K562 (cell line): ENCODE measurements around the gene CELA3B. TPM values are rescaled to one million over a fixed set of nuclear protein-coding genes. Genes with fewer than 3 reads are reported as not detected.
A peak's percentile ranks its signal among the peaks of the same experiment; 100 is the strongest.

Experiments
- ATAC-seq: fragments of 200-7000 bp; cut with Tn5 transposase; 3 replicates; pipeline ENCODE4 v1.9.1; 2020; ENCODE audit warnings: moderate library complexity
- BruUV-seq: library from RNA; stranded (reverse); fragments of 400-500 nt; replicated peaks from 2 replicates; lab custom pipeline; 2021; lab: Mats Ljungman, UMichigan
- CTCF ChIA-PET: fragments of 300-600 bp; formaldehyde crosslinking; extraction: SDS; loops from one replicate; lab custom pipeline; 2021; ENCODE audit warnings: low intra/inter-chr PET ratio; lab: Yijun Ruan, JAX
- POLR2A ChIA-PET: fragments of 300-600, 350-650 bp; sonication (Branson Sonifier 250); formaldehyde crosslinking; extraction: SDS; loops from one replicate; lab custom pipeline; 2021; ENCODE audit warnings: antibody characterized with exemption, inconsistent platforms; lab: Yijun Ruan, JAX
- DNase-seq, 4 experiments: peaks; one replicate each; pipeline versions ENCODE4 v3.0.0 to v3.0.0-alpha.2; 2011 to 2018; ENCODE audit warnings: low spot score in 3 of 4, mixed read lengths in 3 of 4; ENCODE audit errors: extremely low read depth in 1 of 4
- FAIRE-seq: peaks from 2 replicates; lab custom pipeline; 2011; peaks lifted over from hg19 to GRCh38; lab: Jason Lieb, UNC
- H2AFZ ChIP-seq: 2 replicates; pipeline ENCODE4 v1.6.0; 2011; ENCODE audit warnings: low read depth, low read length, control low read depth, inconsistent platforms
- H3K27ac ChIP-seq: fragments of 200-600 bp; 3 replicates; pipeline ENCODE4 v1.8.0; 2011; ENCODE audit warnings: low read depth, mild to moderate bottlenecking, control low read depth, inconsistent platforms, low read length, moderate library complexity, mixed read lengths; ENCODE audit errors: extremely low read depth
- H3K27me3 ChIP-seq, 2 experiments: fragments of 300-600 bp in 1 of 2; 2 replicates in 1 of 2; 3 replicates in 1 of 2; pipeline versions ENCODE4 v1.6.0 to v1.8.0; 2011; ENCODE audit warnings: inconsistent platforms in 2 of 2, low read length in 2 of 2, mild to moderate bottlenecking in 1 of 2, mixed read lengths in 1 of 2, moderate library complexity in 1 of 2; ENCODE audit not compliant: control insufficient read depth in 2 of 2, insufficient read depth in 2 of 2
- H3K36me3 ChIP-seq: fragments of 300-600 bp; 3 replicates; pipeline ENCODE4 v1.8.0; 2011; ENCODE audit warnings: mild to moderate bottlenecking, low read length, inconsistent platforms; ENCODE audit not compliant: control insufficient read depth, insufficient read depth
- H3K4me1 ChIP-seq, 2 experiments: fragments of 200-600 bp in 1 of 2; replicated peaks in 1 of 2; 2 replicates in 1 of 2; 3 replicates in 1 of 2; pipeline versions ENCODE4 v1.5.1 to v1.8.0; 2011; ENCODE audit warnings: inconsistent platforms in 2 of 2, low read length in 2 of 2, mild to moderate bottlenecking in 1 of 2, mixed read lengths in 1 of 2, moderate library complexity in 1 of 2; ENCODE audit not compliant: control insufficient read depth in 2 of 2, insufficient read depth in 2 of 2
- H3K4me2 ChIP-seq: 2 replicates; pipeline ENCODE4 v1.6.1; 2011; ENCODE audit warnings: low read length, control low read depth, inconsistent platforms, mixed read lengths; ENCODE audit not compliant: insufficient read depth
- H3K4me3 ChIP-seq: fragments of 200-600 bp; sonication (generic), shearing (Covaris generic); 2 replicates; pipeline ENCODE4 v1.5.1; 2016; ENCODE audit warnings: control low read depth, inconsistent platforms
- H3K79me2 ChIP-seq: fragments of 200-600 bp; 3 replicates; pipeline ENCODE4 v1.8.0; 2011; ENCODE audit warnings: low read length, inconsistent platforms; ENCODE audit not compliant: control insufficient read depth, insufficient read depth
- H3K9ac ChIP-seq, 2 experiments: 2 replicates each; pipeline versions ENCODE4 v1.6.0 to v1.6.1; 2011; ENCODE audit warnings: low read depth in 2 of 2, low read length in 2 of 2, control low read depth in 1 of 2, inconsistent platforms in 1 of 2, mild to moderate bottlenecking in 1 of 2, mixed read lengths in 1 of 2; ENCODE audit not compliant: insufficient read depth in 1 of 2
- H3K9me1 ChIP-seq: one replicate; pipeline ENCODE4 v1.6.0; 2011; ENCODE audit warnings: inconsistent platforms, mild to moderate bottlenecking, low read length, moderate library complexity; ENCODE audit not compliant: control insufficient read depth, insufficient read depth
- H3K9me3 ChIP-seq: replicated peaks from 2 replicates; pipeline ENCODE4 v1.5.1; 2011; ENCODE audit warnings: low read depth, low read length, inconsistent platforms; ENCODE audit not compliant: control insufficient read depth, insufficient read depth
- H4K20me1 ChIP-seq: replicated peaks from 2 replicates; pipeline ENCODE4 v1.6.1; 2011; ENCODE audit warnings: low read length, inconsistent platforms, mixed read lengths; ENCODE audit not compliant: control insufficient read depth, insufficient read depth
- BCOR ChIP-seq: fragments of 450-650 bp; IDR thresholded peaks from 2 replicates; pipeline ENCODE4 v1.6.1; 2016
- BMI1 ChIP-seq: fragments of 150-350 bp; IDR thresholded peaks from 2 replicates; pipeline ENCODE4 v1.6.1; 2014; ENCODE audit warnings: low read length
- DMBX1 ChIP-seq: fragments of 250-450 bp; sonication (Bioruptor Pico); IDR thresholded peaks from 2 replicates; pipeline ENCODE4 v1.8.0; 2022; ENCODE audit warnings: inconsistent platforms, mild to moderate bottlenecking, moderate library complexity, borderline replicate concordance
- HMGN3 ChIP-seq: IDR thresholded peaks from 2 replicates; pipeline ENCODE4 v1.6.1; 2011; ENCODE audit warnings: borderline replicate concordance, low read depth, mild to moderate bottlenecking, mixed read lengths, low read length; ENCODE audit not compliant: insufficient read length; ENCODE audit errors: extremely low read depth
- KAT8 ChIP-seq: fragments of 450-650 bp; IDR thresholded peaks from 2 replicates; pipeline ENCODE4 v1.6.1; 2016; ENCODE audit warnings: low read depth, mild to moderate bottlenecking
- MED1 ChIP-seq: sonication (generic); formaldehyde crosslinking; IDR thresholded peaks from 2 replicates; pipeline ENCODE4 v1.8.1; 2023; ENCODE audit warnings: missing genetic modification reagents, borderline replicate concordance
- SIN3B ChIP-seq: fragments of 450-650 bp; IDR thresholded peaks from 2 replicates; pipeline ENCODE4 v1.6.1; 2017; ENCODE audit warnings: low read depth, mild to moderate bottlenecking, moderate library complexity
- SRF ChIP-seq, 2 experiments: fragments of 250-450, 450-650 bp in 1 of 2; sonication (Bioruptor Pico) in 1 of 2; sonication (generic) in 1 of 2; formaldehyde crosslinking; IDR thresholded peaks; 2 replicates each; pipeline versions ENCODE4 v1.5.0 to v1.5.1; 2020 to 2022; ENCODE audit warnings: mild to moderate bottlenecking in 1 of 2, missing genetic modification reagents in 1 of 2
- SRSF9 ChIP-seq: fragments of 200-400 bp; formaldehyde crosslinking; IDR thresholded peaks from 2 replicates; pipeline ENCODE4 v1.6.1; 2017; ENCODE audit warnings: low read depth, low read length, borderline replicate concordance
- THRAP3 ChIP-seq: fragments of 450-650 bp; IDR thresholded peaks from 2 replicates; pipeline ENCODE4 v1.6.1; 2016; ENCODE audit warnings: mild to moderate bottlenecking, inconsistent platforms, borderline replicate concordance
- YBX1 ChIP-seq: fragments of 450-650 bp; IDR thresholded peaks from 2 replicates; pipeline ENCODE4 v1.7.1; 2016; ENCODE audit warnings: mild to moderate bottlenecking
- ZBTB7A ChIP-seq: IDR thresholded peaks from 2 replicates; pipeline ENCODE4 v1.6.1; 2011; ENCODE audit warnings: low read depth, mild to moderate bottlenecking, low read length, moderate library complexity, borderline replicate concordance; ENCODE audit not compliant: control insufficient read depth
- ZNF124 ChIP-seq: sonication (generic); formaldehyde crosslinking; IDR thresholded peaks from 2 replicates; pipeline ENCODE4 v1.8.1; 2022; ENCODE audit warnings: missing genetic modification reagents
- ZNF311 ChIP-seq: fragments of 250-450 bp; sonication (Bioruptor Pico); IDR thresholded peaks from 2 replicates; pipeline ENCODE4 v1.4.0; 2020; ENCODE audit warnings: mild to moderate bottlenecking, moderate library complexity
- WGBS: fragments of 100-300 bp; shearing (Covaris generic); methylation state at CpG from one replicate; pipeline ENCODE4 v1.1.6; 2016; ENCODE audit warnings: low coverage, mixed read lengths; ENCODE audit not compliant: insufficient coverage; ENCODE audit errors: missing lambda C conversion rate; 5-methylcytosine and 5-hydroxymethylcytosine counted together
- in situ Hi-C: fragments of 300-500 bp; cut with MboI; formaldehyde crosslinking; loops from 4 replicates; pipeline ENCODE4 v1.15.0; 2018; ENCODE audit warnings: inconsistent platforms, mixed read lengths
- intact Hi-C: fragments of 100-400 bp; cut with micrococcal nuclease; formaldehyde crosslinking; loops from 2 replicates; pipeline ENCODE4 v1.14.2; 2022
- polyA plus RNA-seq, 8 experiments: library from polyadenylated mRNA; depleted of rRNA in 4 of 8; stranded (reverse) in 5 of 8; unstranded in 3 of 8; fragments of >200 nt; fragmentation: Nextera tagmentation in 2 of 8; fragmentation: Illumina TruSeq in 1 of 8; extraction: Ambion mirVana in 2 of 8; extraction: Trizol in 1 of 8; gene quantifications; 2 replicates each; pipeline versions ENCODE4 v1.2.1 to v1.2.3, GENCODE V29; 2011 to 2014; ENCODE audit warnings: inconsistent platforms in 1 of 8, missing spikeins in 1 of 8
- total RNA-seq, 7 experiments: library from RNA; depleted of rRNA in 6 of 7; stranded (reverse); fragments of >200 nt in 6 of 7; fragmentation: Illumina TruSeq in 2 of 7; extraction: Trizol in 2 of 7; gene quantifications; 2 replicates each; pipeline versions ENCODE4 v1.2.1 to v1.2.3, GENCODE V29; 2011 to 2021; ENCODE audit warnings: low replicate concordance in 1 of 7
- TF ChIP-seq, protein P1 (sequence below), 2 experiments: IDR thresholded peaks; 2 replicates each; pipeline ENCODE4 v1.6.1; 2011; ENCODE audit warnings: borderline replicate concordance in 1 of 2, control low read depth in 1 of 2, low read depth in 1 of 2, low read length in 1 of 2, mild to moderate bottlenecking in 1 of 2, mixed read lengths in 1 of 2, moderate library complexity in 1 of 2; ENCODE audit not compliant: insufficient read depth in 1 of 2, insufficient read length in 1 of 2, poor library complexity in 1 of 2, severe bottlenecking in 1 of 2; ENCODE audit errors: extremely low read depth in 1 of 2
- TF ChIP-seq, protein P2 (sequence below): fragments of 450-650 bp; IDR thresholded peaks from 2 replicates; pipeline ENCODE4 v1.7.0; 2016; ENCODE audit warnings: borderline replicate concordance

The CELA3B gene
- total and polyA plus RNA-seq, 9 of the 15 experiments (the other 6 are each of a cell fraction or from before 2014, with no cell fraction given): 3.1 TPM; not detected in 8

GRCh38 chr1:21955501-21956281 is 21.1 kb upstream of the CELA3B start:
- H3K4me1 ChIP-seq: peaks cover 18 to 26% of the 10 kb centered on the region in 2 experiments
- H3K4me2 ChIP-seq: no peak overlapping the region
- H4K20me1 ChIP-seq: no peaks in the 10 kb centered on the region
- CTCF ChIA-PET: interaction anchor here (0.6 kb wide), 1 partner anchor 8 kb away, joined by 3 read pairs; no protein-coding TSS in a partner anchor
- no peak for DNase-seq
- H3K36me3 ChIP-seq: no peaks in the 10 kb centered on the region
- TF ChIP-seq SIN3B (no peak), SRF (CRISPR knock-in tag; IDR thresholded peaks at IDR 0.05) (no peak), THRAP3 (no peak), ZNF124 (CRISPR knock-in tag) (no peak), KAT8 (no peak), DMBX1 (CRISPR knock-in tag) (no peak), SRSF9 (no peak), BMI1 (no peak), YBX1 (no peak), ZNF311 (no peak), ZBTB7A (peak; percentile 19; the same call in 1 of the 2 replicates), HMGN3 (no peak), BCOR (0 out of 2 replicates have a peak, but pooled peaks have one; percentile 11), MED1 (CRISPR knock-in tag) (no peak)
- TF ChIP-seq, protein P1, sequence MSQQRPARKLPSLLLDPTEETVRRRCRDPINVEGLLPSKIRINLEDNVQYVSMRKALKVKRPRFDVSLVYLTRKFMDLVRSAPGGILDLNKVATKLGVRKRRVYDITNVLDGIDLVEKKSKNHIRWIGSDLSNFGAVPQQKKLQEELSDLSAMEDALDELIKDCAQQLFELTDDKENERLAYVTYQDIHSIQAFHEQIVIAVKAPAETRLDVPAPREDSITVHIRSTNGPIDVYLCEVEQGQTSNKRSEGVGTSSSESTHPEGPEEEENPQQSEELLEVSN (IDR thresholded peaks at IDR 0.05; ENCODE audit: borderline replicate concordance in 1 of 2, extremely low read depth in 1 of 2, insufficient read depth in 1 of 2, insufficient read length in 1 of 2, low read depth in 1 of 2, low read length in 1 of 2, poor library complexity in 1 of 2, severe bottlenecking in 1 of 2): no peak
- TF ChIP-seq, protein P2, sequence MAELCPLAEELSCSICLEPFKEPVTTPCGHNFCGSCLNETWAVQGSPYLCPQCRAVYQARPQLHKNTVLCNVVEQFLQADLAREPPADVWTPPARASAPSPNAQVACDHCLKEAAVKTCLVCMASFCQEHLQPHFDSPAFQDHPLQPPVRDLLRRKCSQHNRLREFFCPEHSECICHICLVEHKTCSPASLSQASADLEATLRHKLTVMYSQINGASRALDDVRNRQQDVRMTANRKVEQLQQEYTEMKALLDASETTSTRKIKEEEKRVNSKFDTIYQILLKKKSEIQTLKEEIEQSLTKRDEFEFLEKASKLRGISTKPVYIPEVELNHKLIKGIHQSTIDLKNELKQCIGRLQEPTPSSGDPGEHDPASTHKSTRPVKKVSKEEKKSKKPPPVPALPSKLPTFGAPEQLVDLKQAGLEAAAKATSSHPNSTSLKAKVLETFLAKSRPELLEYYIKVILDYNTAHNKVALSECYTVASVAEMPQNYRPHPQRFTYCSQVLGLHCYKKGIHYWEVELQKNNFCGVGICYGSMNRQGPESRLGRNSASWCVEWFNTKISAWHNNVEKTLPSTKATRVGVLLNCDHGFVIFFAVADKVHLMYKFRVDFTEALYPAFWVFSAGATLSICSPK: no peak
- no peak for FAIRE-seq
- WGBS: 65% methylated on average over 9 of the region's 9 CpGs
- intact Hi-C loops (no loop called here), in situ Hi-C loops (no loop called here)
- peak overlapping the region; percentile 66 for H2AFZ ChIP-seq
- no peak overlapping the region for H3K4me3 ChIP-seq
- peak overlapping the region in 1 of 2 experiments; percentile 57; a peak in 2 of 4 replicates for H3K9ac ChIP-seq
- no TSS peak for BruUV-seq
- ATAC-seq: peak; percentile 40
- H3K27me3 ChIP-seq: no peaks in the 10 kb centered on the region
- no peaks in the 10 kb centered on the region for H3K9me3 ChIP-seq
- no peak overlapping the region for H3K27ac ChIP-seq
- POLR2A ChIA-PET: interaction anchor here (0.7 to 1.3 kb wide), 3 partner anchors 17 to 701 kb away, joined by 3 to 4 read pairs (median 4); no protein-coding TSS in a partner anchor
- H3K9me1 ChIP-seq: no peaks in the 10 kb centered on the region
- H3K79me2 ChIP-seq: no peaks in the 10 kb centered on the region
